DMS79 (cell line): ENCODE measurements around the gene OR5M3.

Source experiments
- DNase-seq: peaks from one replicate; lab custom pipeline; 2025; lab: John Stamatoyannopoulos, UW

OR5M3 gene

GRCh38 chr11:56473252-56473651, at the start of gene OR5M3:
Gene OR5M3, minus strand, starts transcription at chr11:56473352. Its CDS starts 2,855 bp downstream, at chr11:56470497.
- DNase-seq: no peak

GRCh38 chr11:56522008-56522407, 48.9 kb upstream of the OR5M3 start:
- DNase-seq: no peak

GRCh38 chr11:56513280-56513679, 40.1 kb upstream of the OR5M3 start:
- DNase-seq: no peak

- DNase-seq: no peak
Measured at GRCh38 chr11:56509439-56509838, 36.3 kb upstream of the OR5M3 start.

- no peak for DNase-seq
Measured at GRCh38 chr11:56497010-56497409, 23.9 kb upstream of the OR5M3 start.

GRCh38 chr11:56495117-56495516, 22.0 kb upstream of the OR5M3 start:
- no peak for DNase-seq

GRCh38 chr11:56491270-56491669, 18.1 kb upstream of the OR5M3 start, which contains the start of gene OR5M8:
Gene OR5M8, minus strand, starts transcription at chr11:56491370. Its CDS starts 0 bp downstream, at chr11:56491370.
- DNase-seq: no peak

GRCh38 chr11:56486801-56487200, 13.6 kb upstream of the OR5M3 start:
- no peak for DNase-seq

GRCh38 chr11:56474729-56475235, 1.6 kb upstream of the OR5M3 start:
- no peak for DNase-seq

- DNase-seq: no peak
Measured at GRCh38 chr11:56457076-56457475, 16.1 kb downstream of the OR5M3 start.

GRCh38 chr11:56453521-56453920, 19.6 kb downstream of the OR5M3 start:
- DNase-seq: no peak
